DND-41 (cell line): ENCODE data around the gene TREH.

Experiments
- ATAC-seq: fragments of 200-7000 bp; cut with Tn5 transposase; 3 replicates; pipeline ENCODE4 v1.9.1; 2021; ENCODE audit warnings: low read depth; ENCODE audit not compliant: insufficient read depth
- DNase-seq: peaks from one replicate; pipeline ENCODE4 v3.0.0-alpha.2; 2020
- H2AFZ ChIP-seq: 2 replicates; pipeline ENCODE4 v1.6.0; 2012; ENCODE audit warnings: low read depth, low read length
- H3K27ac ChIP-seq: 2 replicates; pipeline ENCODE4 v1.5.1; 2012; ENCODE audit warnings: low read length, inconsistent platforms
- H3K27me3 ChIP-seq: fragments of 200-600 bp; sonication (generic); 2 replicates; pipeline ENCODE4 v1.6.0; 2012; ENCODE audit warnings: low read length, mild to moderate bottlenecking, inconsistent platforms; ENCODE audit not compliant: insufficient read depth, poor library complexity
- H3K36me3 ChIP-seq: 2 replicates; pipeline ENCODE4 v1.5.1; 2012; ENCODE audit warnings: low read length, inconsistent platforms; ENCODE audit not compliant: insufficient read depth
- H3K4me1 ChIP-seq: 2 replicates; pipeline ENCODE4 v1.5.1; 2012; ENCODE audit warnings: mild to moderate bottlenecking, low read length; ENCODE audit not compliant: insufficient read depth
- H3K4me2 ChIP-seq: 2 replicates; pipeline ENCODE4 v1.6.0; 2012; ENCODE audit warnings: mild to moderate bottlenecking, moderate library complexity, low read length, inconsistent platforms; ENCODE audit not compliant: insufficient read depth
- H3K4me3 ChIP-seq, 2 experiments: fragments of 200-600 bp in 1 of 2; shearing (Covaris generic) in 1 of 2; 2 replicates each; pipeline ENCODE4 v1.5.1; 2012 to 2016; ENCODE audit warnings: inconsistent platforms in 2 of 2, low read length in 2 of 2, mild to moderate bottlenecking in 2 of 2, low read depth in 1 of 2, moderate library complexity in 1 of 2
- H3K79me2 ChIP-seq: 2 replicates; pipeline ENCODE4 v1.6.0; 2012; ENCODE audit warnings: low read length, inconsistent platforms; ENCODE audit not compliant: insufficient read depth
- H3K9ac ChIP-seq: 2 replicates; pipeline ENCODE4 v1.6.0; 2012; ENCODE audit warnings: low read depth, mild to moderate bottlenecking, inconsistent platforms, low read length, moderate library complexity
- H3K9me3 ChIP-seq: 2 replicates; pipeline ENCODE4 v1.5.1; 2012; ENCODE audit warnings: low read length, moderate library complexity, mild to moderate bottlenecking, inconsistent platforms; ENCODE audit not compliant: insufficient read depth, severe bottlenecking
- H4K20me1 ChIP-seq: 2 replicates; pipeline ENCODE4 v1.6.0; 2012; ENCODE audit warnings: low read length; ENCODE audit not compliant: insufficient read depth
- EZH2 ChIP-seq: IDR thresholded peaks from 3 replicates; pipeline ENCODE4 v1.6.1; 2012; ENCODE audit warnings: borderline replicate concordance, low read depth, mild to moderate bottlenecking, moderate library complexity, low read length, inconsistent platforms; ENCODE audit not compliant: severe bottlenecking
- TF ChIP-seq, protein P1 (sequence below): IDR thresholded peaks from 2 replicates; pipeline ENCODE4 v1.5.1; 2012; ENCODE audit warnings: borderline replicate concordance, low read length, moderate library complexity, mild to moderate bottlenecking; ENCODE audit not compliant: poor library complexity, severe bottlenecking; ENCODE audit errors: extremely low read depth

Gene TREH

DNA sequence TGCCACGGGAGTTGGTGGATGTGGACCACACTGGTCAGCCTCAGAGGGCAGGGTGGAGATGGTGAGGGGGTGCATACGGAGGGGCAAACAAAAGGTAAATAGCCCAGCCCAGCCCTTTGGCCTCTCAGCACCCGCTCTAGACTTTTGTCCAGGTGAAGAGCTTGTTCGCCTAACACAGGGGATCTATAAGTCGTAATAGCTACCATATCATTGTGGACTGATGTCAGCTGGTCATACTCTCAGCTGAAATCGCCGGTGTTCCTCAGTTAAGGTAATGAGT lies 27.0 kb upstream of the TREH start:
- H3K4me2 ChIP-seq = no peak overlapping the region
- ATAC-seq = no peak
- no peak for TF ChIP-seq EZH2
- TF ChIP-seq, protein P1, sequence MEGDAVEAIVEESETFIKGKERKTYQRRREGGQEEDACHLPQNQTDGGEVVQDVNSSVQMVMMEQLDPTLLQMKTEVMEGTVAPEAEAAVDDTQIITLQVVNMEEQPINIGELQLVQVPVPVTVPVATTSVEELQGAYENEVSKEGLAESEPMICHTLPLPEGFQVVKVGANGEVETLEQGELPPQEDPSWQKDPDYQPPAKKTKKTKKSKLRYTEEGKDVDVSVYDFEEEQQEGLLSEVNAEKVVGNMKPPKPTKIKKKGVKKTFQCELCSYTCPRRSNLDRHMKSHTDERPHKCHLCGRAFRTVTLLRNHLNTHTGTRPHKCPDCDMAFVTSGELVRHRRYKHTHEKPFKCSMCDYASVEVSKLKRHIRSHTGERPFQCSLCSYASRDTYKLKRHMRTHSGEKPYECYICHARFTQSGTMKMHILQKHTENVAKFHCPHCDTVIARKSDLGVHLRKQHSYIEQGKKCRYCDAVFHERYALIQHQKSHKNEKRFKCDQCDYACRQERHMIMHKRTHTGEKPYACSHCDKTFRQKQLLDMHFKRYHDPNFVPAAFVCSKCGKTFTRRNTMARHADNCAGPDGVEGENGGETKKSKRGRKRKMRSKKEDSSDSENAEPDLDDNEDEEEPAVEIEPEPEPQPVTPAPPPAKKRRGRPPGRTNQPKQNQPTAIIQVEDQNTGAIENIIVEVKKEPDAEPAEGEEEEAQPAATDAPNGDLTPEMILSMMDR = no peak

DNA sequence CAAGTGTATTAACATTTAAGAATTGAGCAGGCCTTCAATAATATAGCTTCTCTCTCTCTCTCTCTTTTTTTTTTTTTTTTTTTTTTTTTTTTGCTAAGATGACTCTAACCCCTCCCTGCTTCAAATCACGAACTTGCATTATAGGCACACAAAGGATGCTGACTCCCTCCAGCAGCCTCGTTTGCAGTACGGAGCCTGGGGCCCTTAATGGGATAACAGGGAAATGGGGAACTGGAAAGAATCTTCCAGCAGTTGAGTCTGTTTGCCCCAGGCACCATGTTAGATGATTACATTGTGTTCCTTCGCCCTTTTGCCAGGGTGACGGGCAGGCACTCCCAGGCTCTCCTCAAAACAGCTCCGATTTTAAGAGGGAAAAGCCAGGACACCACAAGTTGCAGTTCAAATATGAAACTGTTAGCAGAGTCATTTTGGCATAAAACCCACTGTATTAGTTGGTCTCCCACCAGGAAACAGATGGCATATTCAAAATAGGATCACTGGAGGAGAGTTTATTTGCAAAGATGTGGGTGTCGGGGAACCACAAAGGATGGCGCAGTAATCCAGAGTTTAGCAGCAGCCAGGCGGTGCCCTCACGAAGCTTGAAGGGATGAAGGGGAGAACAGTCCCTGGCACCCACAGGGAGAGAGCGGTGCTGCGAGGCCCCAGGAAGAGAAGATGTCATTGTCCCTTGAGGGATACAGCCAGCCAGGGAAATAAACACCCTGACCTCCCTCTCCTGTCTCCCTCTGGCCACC lies 26.5 kb upstream of the TREH start:
- Histone ChIP-seq H3K27ac (no peak overlapping the region), H2AFZ (no peak overlapping the region), H3K4me3 (no peak overlapping the region), H3K27me3 (no peaks in the 10 kb centered on the region), H3K9ac (no peak overlapping the region), H3K36me3 (no peaks in the 10 kb centered on the region), H4K20me1 (no peaks in the 10 kb centered on the region), H3K4me1 (peaks cover 25% of the 10 kb centered on the region), H3K79me2 (no peaks in the 10 kb centered on the region), H3K9me3 (no peaks in the 10 kb centered on the region), H3K4me2 (peak overlapping the region; percentile 49; the same call in 1 of the 2 replicates)
- ATAC-seq (no peak), DNase-seq (no peak)
- TF ChIP-seq, protein P1 = no peak
- no peak for TF ChIP-seq EZH2

More for the DNA sequence above, 27.0 kb upstream of the TREH start:
- Histone ChIP-seq H3K4me1 (peaks cover 25% of the 10 kb centered on the region), H3K27ac (no peak overlapping the region), H4K20me1 (no peaks in the 10 kb centered on the region), H3K36me3 (no peaks in the 10 kb centered on the region), H3K9ac (no peak overlapping the region), H3K4me3 (no peak overlapping the region), H2AFZ (no peak overlapping the region), H3K27me3 (no peaks in the 10 kb centered on the region), H3K9me3 (no peaks in the 10 kb centered on the region), H3K79me2 (no peaks in the 10 kb centered on the region)
- no peak for DNase-seq

DNA sequence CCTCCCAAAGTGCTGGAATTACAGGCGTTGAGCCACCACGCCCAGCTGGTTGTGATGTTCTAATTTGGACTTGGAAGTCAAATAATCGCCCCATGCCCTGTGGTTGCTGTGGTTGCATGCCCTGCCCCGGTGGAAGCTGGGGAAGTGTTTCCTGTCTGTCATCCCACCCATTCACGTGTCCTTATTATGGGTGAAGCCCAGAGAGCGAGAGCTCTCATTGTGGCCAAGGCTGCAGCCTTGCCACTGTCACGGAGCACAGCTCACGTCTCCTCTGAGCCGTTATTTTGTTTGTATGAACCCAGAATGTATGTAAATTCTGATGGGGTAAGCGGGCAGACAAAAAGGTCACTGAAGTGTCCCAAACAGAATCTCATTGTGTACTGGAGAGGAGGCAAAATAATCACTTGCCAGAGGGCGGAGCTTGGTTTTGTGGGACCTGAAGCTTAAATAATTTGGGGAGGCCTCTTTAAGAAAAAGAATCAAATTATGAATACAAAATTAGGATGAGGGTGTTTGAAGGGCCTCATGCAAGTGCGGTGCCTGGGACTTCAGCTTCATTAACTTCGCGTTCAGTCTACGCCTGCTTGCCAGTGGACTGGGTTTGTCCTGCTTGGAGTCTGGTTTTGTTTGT lies 25.8 kb upstream of the TREH start:
- Histone ChIP-seq H3K27me3 (no peaks in the 10 kb centered on the region), H3K4me1 (peaks cover 25% of the 10 kb centered on the region), H3K4me2 (peak overlapping the region; percentile 49), H3K9me3 (no peaks in the 10 kb centered on the region), H3K79me2 (no peaks in the 10 kb centered on the region), H3K36me3 (no peaks in the 10 kb centered on the region), H4K20me1 (no peaks in the 10 kb centered on the region), H3K9ac (no peak overlapping the region), H2AFZ (0 out of 2 replicates have a peak overlapping the region, but pooled peaks have one; percentile 1), H3K4me3 (no peak overlapping the region), H3K27ac (peak overlapping the region; percentile 44; the same call in 1 of the 2 replicates)
- ATAC-seq (peak; percentile 97), DNase-seq (peak; percentile 80)
- no peak for TF ChIP-seq EZH2
- TF ChIP-seq, protein P1 = no peak
